ENCODE results near the gene PLPP2.

DNA sequence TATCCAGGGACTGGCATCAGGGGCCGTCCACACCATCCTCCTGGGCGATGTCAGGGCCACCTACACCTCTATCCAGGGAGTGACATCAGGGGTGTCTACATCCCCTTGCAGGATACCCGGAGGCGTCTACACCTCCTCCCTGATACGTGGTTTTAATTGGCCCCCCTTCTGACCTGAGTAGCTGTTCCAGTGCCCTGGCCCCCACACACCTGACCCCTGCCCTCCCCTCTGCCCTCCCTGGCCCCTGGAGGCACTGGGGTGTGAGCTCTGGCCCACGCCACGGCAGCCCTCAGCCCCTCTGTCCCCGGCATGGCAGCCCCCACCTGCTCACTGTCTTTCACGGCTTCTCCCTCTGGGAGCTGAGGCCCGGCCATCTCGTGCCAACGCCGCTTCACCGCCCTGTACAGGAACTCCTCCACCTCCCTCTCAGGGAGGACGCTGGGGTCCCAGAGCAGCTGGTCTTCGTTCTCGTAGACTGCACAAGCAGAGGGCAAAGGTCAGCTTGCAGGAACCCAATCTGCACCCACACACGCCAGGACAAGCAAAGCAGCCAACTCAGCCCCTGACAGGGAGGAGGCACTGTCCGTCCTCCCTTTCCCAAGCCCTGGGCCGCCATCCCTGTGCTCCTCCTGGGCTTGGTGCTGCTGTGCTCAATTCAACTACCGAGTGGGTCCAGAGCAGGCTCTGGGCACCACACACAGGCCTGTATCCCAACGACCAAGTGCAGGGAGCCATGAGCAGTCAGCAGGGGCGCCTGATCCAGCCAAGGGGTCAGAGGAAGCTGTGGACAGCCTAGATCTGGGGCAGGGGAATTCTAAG lies 22.2 kb upstream of the PLPP2 start:
- TF ChIP-seq POLR2A (IDR thresholded peaks at IDR 0.05; ENCODE audit: extremely low read depth, insufficient read length) (no peak), MYC (IDR thresholded peaks at IDR 0.05; ENCODE audit: low read depth, low read length) (no peak), MAX (IDR thresholded peaks at IDR 0.05; ENCODE audit: low read depth, low read length) (no peak)
- TF ChIP-seq, protein P1, sequence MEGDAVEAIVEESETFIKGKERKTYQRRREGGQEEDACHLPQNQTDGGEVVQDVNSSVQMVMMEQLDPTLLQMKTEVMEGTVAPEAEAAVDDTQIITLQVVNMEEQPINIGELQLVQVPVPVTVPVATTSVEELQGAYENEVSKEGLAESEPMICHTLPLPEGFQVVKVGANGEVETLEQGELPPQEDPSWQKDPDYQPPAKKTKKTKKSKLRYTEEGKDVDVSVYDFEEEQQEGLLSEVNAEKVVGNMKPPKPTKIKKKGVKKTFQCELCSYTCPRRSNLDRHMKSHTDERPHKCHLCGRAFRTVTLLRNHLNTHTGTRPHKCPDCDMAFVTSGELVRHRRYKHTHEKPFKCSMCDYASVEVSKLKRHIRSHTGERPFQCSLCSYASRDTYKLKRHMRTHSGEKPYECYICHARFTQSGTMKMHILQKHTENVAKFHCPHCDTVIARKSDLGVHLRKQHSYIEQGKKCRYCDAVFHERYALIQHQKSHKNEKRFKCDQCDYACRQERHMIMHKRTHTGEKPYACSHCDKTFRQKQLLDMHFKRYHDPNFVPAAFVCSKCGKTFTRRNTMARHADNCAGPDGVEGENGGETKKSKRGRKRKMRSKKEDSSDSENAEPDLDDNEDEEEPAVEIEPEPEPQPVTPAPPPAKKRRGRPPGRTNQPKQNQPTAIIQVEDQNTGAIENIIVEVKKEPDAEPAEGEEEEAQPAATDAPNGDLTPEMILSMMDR (IDR thresholded peaks at IDR 0.05; ENCODE audit: low read depth, low read length), result no peak

Data from NB4 (cell line).